ENCODE data around the gene EGLN3. TPM values are rescaled to one million over a fixed set of nuclear protein-coding genes. Genes with fewer than 3 reads are reported as not detected.

The EGLN3 gene
- polyA plus RNA-seq, 1 donor from 2014 or later, result not detected

DNA sequence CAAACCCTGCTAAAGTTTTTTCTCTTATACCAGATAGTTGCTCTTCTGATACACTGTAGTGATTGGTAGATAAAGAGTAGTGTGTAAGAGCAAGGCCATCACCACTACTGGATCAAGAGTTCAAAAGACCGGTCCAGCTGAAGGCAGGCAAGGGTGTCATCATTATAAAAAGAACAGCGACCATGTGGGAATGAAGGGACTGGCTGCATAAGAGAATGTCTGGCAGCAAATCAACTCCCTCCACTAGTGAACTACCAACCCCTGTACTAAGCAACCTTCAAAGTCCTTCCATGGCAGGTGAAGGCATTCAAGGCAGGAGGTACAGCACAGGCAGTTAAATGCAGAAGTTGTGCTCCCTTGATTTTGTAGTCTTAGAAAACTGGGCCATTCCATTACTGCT lies 53.5 kb downstream of the EGLN3 start:
- no peak overlapping the region for H3K9ac ChIP-seq (ENCODE audit: low read length)
- H4K20me1 ChIP-seq (ENCODE audit: insufficient read depth), result no peaks in the 10 kb centered on the region
- no peak overlapping the region for H3K4me2 ChIP-seq (ENCODE audit: low read length)
- no peak overlapping the region for H3K4me3 ChIP-seq (ENCODE audit: low read length)
- H3K27ac ChIP-seq (ENCODE audit: low read length), result no peak overlapping the region
- no peaks in the 10 kb centered on the region for H3F3A ChIP-seq (ENCODE audit: insufficient read depth, low read length, poor library complexity, severe bottlenecking)
- no peak overlapping the region for H2AFZ ChIP-seq (ENCODE audit: low read depth, low read length)
- H3K79me2 ChIP-seq (replicated peaks; ENCODE audit: insufficient read depth, low read length), result no peaks in the 10 kb centered on the region
- H3K36me3 ChIP-seq (ENCODE audit: insufficient read depth, low read length), result no peaks in the 10 kb centered on the region
- TF ChIP-seq RAD21 (conservative IDR thresholded peaks at IDR 0.05), result no peak
- no peaks in the 10 kb centered on the region for H3K27me3 ChIP-seq (ENCODE audit: insufficient read depth, low read depth, low read length)
- H3K9me2 ChIP-seq (ENCODE audit: insufficient read depth, low read length), result no peaks in the 10 kb centered on the region
- no peaks in the 10 kb centered on the region for H3K9me3 ChIP-seq (ENCODE audit: low read length)

DNA sequence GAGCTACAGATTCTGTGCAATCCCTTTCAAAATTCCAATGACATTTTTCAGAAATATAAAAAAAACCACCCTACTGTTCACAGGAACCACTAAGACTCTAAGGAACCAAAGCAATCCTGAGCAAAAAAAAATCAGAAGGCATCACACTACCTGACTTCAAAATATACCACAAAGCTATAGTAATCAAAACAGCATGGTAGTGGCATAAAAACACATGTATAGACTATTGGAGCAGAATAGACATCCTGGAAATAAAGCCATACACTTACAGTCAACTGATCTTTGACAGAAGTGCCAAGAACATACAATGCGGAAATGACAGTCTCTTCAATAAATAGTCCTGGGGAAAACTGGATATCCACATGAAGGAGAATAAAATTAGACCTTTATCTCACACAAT lies 56.5 kb downstream of the EGLN3 start:
- no peak for TF ChIP-seq EZH2 (IDR thresholded peaks at IDR 0.05; ENCODE audit: borderline replicate concordance, insufficient read depth, low read length, poor library complexity, severe bottlenecking)
- TF ChIP-seq TAF1 (IDR thresholded peaks at IDR 0.05; ENCODE audit: low read depth), result no peak
- no peak for TF ChIP-seq EP300 (conservative IDR thresholded peaks at IDR 0.05; ENCODE audit: poor library complexity, severe bottlenecking)
- TF ChIP-seq, protein P1, sequence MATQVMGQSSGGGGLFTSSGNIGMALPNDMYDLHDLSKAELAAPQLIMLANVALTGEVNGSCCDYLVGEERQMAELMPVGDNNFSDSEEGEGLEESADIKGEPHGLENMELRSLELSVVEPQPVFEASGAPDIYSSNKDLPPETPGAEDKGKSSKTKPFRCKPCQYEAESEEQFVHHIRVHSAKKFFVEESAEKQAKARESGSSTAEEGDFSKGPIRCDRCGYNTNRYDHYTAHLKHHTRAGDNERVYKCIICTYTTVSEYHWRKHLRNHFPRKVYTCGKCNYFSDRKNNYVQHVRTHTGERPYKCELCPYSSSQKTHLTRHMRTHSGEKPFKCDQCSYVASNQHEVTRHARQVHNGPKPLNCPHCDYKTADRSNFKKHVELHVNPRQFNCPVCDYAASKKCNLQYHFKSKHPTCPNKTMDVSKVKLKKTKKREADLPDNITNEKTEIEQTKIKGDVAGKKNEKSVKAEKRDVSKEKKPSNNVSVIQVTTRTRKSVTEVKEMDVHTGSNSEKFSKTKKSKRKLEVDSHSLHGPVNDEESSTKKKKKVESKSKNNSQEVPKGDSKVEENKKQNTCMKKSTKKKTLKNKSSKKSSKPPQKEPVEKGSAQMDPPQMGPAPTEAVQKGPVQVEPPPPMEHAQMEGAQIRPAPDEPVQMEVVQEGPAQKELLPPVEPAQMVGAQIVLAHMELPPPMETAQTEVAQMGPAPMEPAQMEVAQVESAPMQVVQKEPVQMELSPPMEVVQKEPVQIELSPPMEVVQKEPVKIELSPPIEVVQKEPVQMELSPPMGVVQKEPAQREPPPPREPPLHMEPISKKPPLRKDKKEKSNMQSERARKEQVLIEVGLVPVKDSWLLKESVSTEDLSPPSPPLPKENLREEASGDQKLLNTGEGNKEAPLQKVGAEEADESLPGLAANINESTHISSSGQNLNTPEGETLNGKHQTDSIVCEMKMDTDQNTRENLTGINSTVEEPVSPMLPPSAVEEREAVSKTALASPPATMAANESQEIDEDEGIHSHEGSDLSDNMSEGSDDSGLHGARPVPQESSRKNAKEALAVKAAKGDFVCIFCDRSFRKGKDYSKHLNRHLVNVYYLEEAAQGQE (IDR thresholded peaks at IDR 0.05; ENCODE audit: borderline replicate concordance), result no peak
- no peak for TF ChIP-seq POLR2AphosphoS5 (IDR thresholded peaks at IDR 0.05)
- no peak for TF ChIP-seq SMC3 (conservative IDR thresholded peaks at IDR 0.05; ENCODE audit: poor library complexity)
- no peak for TF ChIP-seq MXI1 (conservative IDR thresholded peaks at IDR 0.05; ENCODE audit: poor library complexity, severe bottlenecking)
- no peak for TF ChIP-seq RAD21 (conservative IDR thresholded peaks at IDR 0.05)
- TF ChIP-seq, protein P2, sequence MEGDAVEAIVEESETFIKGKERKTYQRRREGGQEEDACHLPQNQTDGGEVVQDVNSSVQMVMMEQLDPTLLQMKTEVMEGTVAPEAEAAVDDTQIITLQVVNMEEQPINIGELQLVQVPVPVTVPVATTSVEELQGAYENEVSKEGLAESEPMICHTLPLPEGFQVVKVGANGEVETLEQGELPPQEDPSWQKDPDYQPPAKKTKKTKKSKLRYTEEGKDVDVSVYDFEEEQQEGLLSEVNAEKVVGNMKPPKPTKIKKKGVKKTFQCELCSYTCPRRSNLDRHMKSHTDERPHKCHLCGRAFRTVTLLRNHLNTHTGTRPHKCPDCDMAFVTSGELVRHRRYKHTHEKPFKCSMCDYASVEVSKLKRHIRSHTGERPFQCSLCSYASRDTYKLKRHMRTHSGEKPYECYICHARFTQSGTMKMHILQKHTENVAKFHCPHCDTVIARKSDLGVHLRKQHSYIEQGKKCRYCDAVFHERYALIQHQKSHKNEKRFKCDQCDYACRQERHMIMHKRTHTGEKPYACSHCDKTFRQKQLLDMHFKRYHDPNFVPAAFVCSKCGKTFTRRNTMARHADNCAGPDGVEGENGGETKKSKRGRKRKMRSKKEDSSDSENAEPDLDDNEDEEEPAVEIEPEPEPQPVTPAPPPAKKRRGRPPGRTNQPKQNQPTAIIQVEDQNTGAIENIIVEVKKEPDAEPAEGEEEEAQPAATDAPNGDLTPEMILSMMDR (IDR thresholded peaks at IDR 0.05; ENCODE audit: poor library complexity, severe bottlenecking), result no peak
- Histone ChIP-seq H3K79me2 (replicated peaks; ENCODE audit: insufficient read depth, low read length) (no peaks in the 10 kb centered on the region), H2AFZ (ENCODE audit: low read depth, low read length) (no peak overlapping the region), H3K4me3 (ENCODE audit: low read length) (no peak overlapping the region), H3K4me2 (ENCODE audit: low read length) (no peak overlapping the region), H3K27me3 (ENCODE audit: insufficient read depth, low read depth, low read length) (no peaks in the 10 kb centered on the region), H3F3A (ENCODE audit: insufficient read depth, low read length, poor library complexity, severe bottlenecking) (no peaks in the 10 kb centered on the region), H3K9me3 (ENCODE audit: low read length) (no peaks in the 10 kb centered on the region), H3K9ac (ENCODE audit: low read length) (no peak overlapping the region), H3K9me2 (ENCODE audit: insufficient read depth, low read length) (no peaks in the 10 kb centered on the region), H3K36me3 (ENCODE audit: insufficient read depth, low read length) (no peaks in the 10 kb centered on the region), H4K20me1 (ENCODE audit: insufficient read depth) (no peaks in the 10 kb centered on the region), H3K27ac (ENCODE audit: low read length) (no peak overlapping the region)

DNA sequence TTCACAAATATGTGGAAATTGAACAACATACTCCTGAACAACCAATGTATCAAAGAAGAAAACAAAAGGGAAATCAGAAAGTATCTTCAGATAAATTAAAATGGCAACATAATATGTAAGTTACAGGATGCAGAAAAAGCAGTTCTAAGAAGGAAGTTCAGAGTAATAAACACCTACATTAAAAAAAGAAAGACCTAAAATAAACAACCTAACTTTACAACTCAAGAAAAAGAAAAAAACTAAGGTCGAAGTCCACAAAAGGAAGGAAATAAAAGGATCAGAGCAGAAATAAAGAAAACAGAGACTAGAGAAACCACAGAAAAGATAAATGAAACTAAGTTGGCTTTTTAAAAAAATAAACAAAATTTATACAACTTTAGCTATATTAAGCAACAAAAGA lies 59.2 kb downstream of the EGLN3 start:
- H3K4me2 ChIP-seq (ENCODE audit: low read length), result no peak overlapping the region
- H3K79me2 ChIP-seq (replicated peaks; ENCODE audit: insufficient read depth, low read length), result no peaks in the 10 kb centered on the region
- H3K27me3 ChIP-seq (ENCODE audit: insufficient read depth, low read depth, low read length), result no peaks in the 10 kb centered on the region
- no peak overlapping the region for H3K4me3 ChIP-seq (ENCODE audit: low read length)
- no peaks in the 10 kb centered on the region for H4K20me1 ChIP-seq (ENCODE audit: insufficient read depth)
- H3F3A ChIP-seq (ENCODE audit: insufficient read depth, low read length, poor library complexity, severe bottlenecking), result no peaks in the 10 kb centered on the region
- H3K9me3 ChIP-seq (ENCODE audit: low read length), result no peaks in the 10 kb centered on the region
- no peak overlapping the region for H3K27ac ChIP-seq (ENCODE audit: low read length)
- no peak overlapping the region for H3K9ac ChIP-seq (ENCODE audit: low read length)
- TF ChIP-seq POLR2AphosphoS5 (IDR thresholded peaks at IDR 0.05), result no peak
- TF ChIP-seq EZH2 (IDR thresholded peaks at IDR 0.05; ENCODE audit: borderline replicate concordance, insufficient read depth, low read length, poor library complexity, severe bottlenecking), result no peak
- no peak for TF ChIP-seq RAD21 (conservative IDR thresholded peaks at IDR 0.05)
- TF ChIP-seq MXI1 (conservative IDR thresholded peaks at IDR 0.05; ENCODE audit: poor library complexity, severe bottlenecking), result no peak
- TF ChIP-seq EP300 (conservative IDR thresholded peaks at IDR 0.05; ENCODE audit: poor library complexity, severe bottlenecking), result no peak
- no peak for TF ChIP-seq SMC3 (conservative IDR thresholded peaks at IDR 0.05; ENCODE audit: poor library complexity)
- TF ChIP-seq, protein P1 (IDR thresholded peaks at IDR 0.05; ENCODE audit: borderline replicate concordance), result no peak
- TF ChIP-seq TAF1 (IDR thresholded peaks at IDR 0.05; ENCODE audit: low read depth), result no peak
- TF ChIP-seq, protein P2 (IDR thresholded peaks at IDR 0.05; ENCODE audit: poor library complexity, severe bottlenecking), result no peak
- no peak overlapping the region for H2AFZ ChIP-seq (ENCODE audit: low read depth, low read length)
- H3K9me2 ChIP-seq (ENCODE audit: insufficient read depth, low read length), result no peaks in the 10 kb centered on the region
- H3K36me3 ChIP-seq (ENCODE audit: insufficient read depth, low read length), result no peaks in the 10 kb centered on the region

Data from neural cell (in vitro differentiated cells).